H1 (cell line): ENCODE results near the gene MYH7B. TPM values are rescaled to one million over a fixed set of nuclear protein-coding genes. Genes with fewer than 3 reads are reported as not detected.

ENCODE experiments used
- SUZ12 ChIP-seq: fragments of 200-600 bp; sonication (generic); IDR thresholded peaks from 2 replicates; pipeline ENCODE4 v1.6.1; 2012; ENCODE audit warnings: mild to moderate bottlenecking, inconsistent platforms, low read length, moderate library complexity, mixed read lengths
- polyA plus RNA-seq, 7 experiments: library from polyadenylated mRNA; depleted of rRNA in 3 of 7; stranded (reverse) in 5 of 7; unstranded in 2 of 7; fragments of >200 nt in 5 of 7; fragments of 200-250 nt in 2 of 7; gene quantifications; 1 replicate in 5 of 7; 2 replicates in 1 of 7; 4 replicates in 1 of 7; pipeline versions ENCODE4 v1.2.1 to v1.2.3, GENCODE V29; 2011 to 2013; ENCODE audit warnings: missing spikeins in 2 of 7, mixed read lengths in 2 of 7
- total RNA-seq: library from RNA; stranded (reverse); fragmentation: NEBNext Ultra II Directional; extraction: Animal tissue kit (Norgen Biotek cat#: 25700); gene quantifications from 2 replicates; pipeline ENCODE4 v1.2.1, GENCODE V29; 2021

Gene MYH7B
- total and polyA plus RNA-seq, 2 of the 8 experiments (the other 6 are each of a cell fraction or from before 2014, with no cell fraction given): 0.15 to 0.30 TPM

DNA sequence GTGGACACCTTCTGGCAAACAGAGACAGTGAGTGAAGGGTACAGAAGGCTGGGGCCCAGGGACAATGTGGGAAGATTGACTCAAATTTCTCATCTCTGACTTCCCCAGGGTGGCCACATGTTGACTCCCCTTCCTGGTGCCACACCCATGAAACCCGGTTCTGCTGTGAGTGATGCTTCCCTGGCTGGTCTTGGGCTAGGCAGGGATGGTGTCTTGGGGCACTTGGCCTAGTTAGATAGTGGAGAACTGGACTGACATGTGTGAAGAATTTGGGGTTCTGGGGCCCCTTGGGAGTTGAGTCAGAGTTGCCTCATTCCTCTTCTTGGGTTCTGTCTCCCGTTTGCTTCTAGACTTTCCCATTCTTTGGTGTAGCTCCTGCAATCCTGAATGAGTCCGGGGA is 34.2 kb upstream of the MYH7B start (continued):
- TF ChIP-seq SUZ12: no peak
- TF ChIP-seq, all 59 proteins: peak for 0
